ENCODE measurements around the gene RPP14. TPM values are rescaled to one million over a fixed set of nuclear protein-coding genes. Genes with fewer than 3 reads are reported as not detected.
"Not testable (repeated sequence)": the region's sequence is repeated elsewhere in the genome, so short reads cannot be mapped to it uniquely, and the experiment has no call there.

RPP14 gene
- polyA plus RNA-seq, 1 donor, result 21.5 TPM

DNA sequence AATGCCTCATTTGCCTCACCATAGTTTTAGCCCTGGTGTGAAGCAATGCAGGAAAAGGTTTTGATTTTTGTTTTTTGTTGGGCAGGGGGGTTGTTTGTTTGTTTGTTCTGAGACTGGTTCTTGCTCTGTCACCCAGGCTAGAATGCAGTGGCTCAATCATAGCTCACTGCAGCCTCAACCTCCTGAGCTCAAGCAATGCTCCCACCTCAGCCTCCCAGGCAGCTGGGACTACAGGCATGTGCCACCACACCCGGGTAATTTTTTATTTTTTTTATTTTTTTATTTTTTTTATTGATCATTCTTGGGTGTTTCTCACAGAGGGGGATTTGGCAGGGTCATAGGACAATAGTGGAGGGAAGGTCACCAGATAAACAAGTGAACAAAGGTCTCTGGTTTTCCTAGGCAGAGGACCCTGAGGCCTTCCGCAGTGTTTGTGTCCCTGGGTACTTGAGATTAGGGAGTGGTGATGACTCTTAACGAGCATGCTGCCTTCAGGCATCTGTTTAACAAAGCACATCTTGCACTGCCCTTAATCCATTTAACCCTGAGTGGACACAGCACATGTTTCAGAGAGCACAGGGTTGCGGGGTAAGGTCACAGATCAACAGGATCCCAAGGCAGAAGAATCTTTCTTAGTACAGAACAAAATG is 17.0 kb upstream of the RPP14 start:
- not testable (repeated sequence) for H3K9me3 ChIP-seq (ENCODE audit: control insufficient read depth, low read depth, low read length); H3K27me3 ChIP-seq (ENCODE audit: control insufficient read depth, insufficient read depth, low read length); DNase-seq; H3K4me3 ChIP-seq (ENCODE audit: low read length); H3K27ac ChIP-seq (ENCODE audit: low read length); H3K4me1 ChIP-seq (ENCODE audit: control insufficient read depth, insufficient read depth, low read length)
- peaks cover 40% of the 10 kb centered on the region for H3K36me3 ChIP-seq (ENCODE audit: control insufficient read depth, insufficient read depth, low read length)
- 100% methylated on average over 1 of the region's 4 CpGs for WGBS (ENCODE audit: insufficient coverage, low lambda C conversion rate)

DNA sequence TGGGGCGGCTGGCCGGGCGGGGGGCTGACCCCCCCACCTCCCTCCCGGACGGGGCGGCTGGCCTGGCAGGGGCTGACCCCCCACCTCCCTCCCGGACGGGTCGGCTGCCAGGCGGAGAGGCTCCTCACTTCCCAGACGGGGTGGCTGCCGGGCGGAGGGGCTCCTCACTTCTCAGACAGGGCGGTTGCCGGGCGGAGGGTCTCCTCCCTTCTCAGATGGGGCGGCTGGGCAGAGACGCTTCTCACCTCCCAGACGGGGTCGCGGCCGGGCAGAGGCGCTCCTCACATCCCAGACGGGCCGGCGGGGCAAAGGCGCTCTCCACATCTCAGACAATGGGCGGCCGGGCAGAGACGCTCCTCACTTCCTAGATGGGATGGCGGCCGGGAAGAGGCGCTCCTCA is 15.6 kb upstream of the RPP14 start:
- H3K36me3 ChIP-seq (ENCODE audit: control insufficient read depth, insufficient read depth, low read length), result peaks cover 34% of the 10 kb centered on the region
- H3K4me3 ChIP-seq (ENCODE audit: low read length); H3K27ac ChIP-seq (ENCODE audit: low read length); DNase-seq; H3K9me3 ChIP-seq (ENCODE audit: control insufficient read depth, low read depth, low read length); H3K27me3 ChIP-seq (ENCODE audit: control insufficient read depth, insufficient read depth, low read length); H3K4me1 ChIP-seq (ENCODE audit: control insufficient read depth, insufficient read depth, low read length): not testable (repeated sequence)
- no CpG with 5 or more reads among the region's 33 CpGs for whole genome bisulfite sequencing (ENCODE audit: insufficient coverage, low lambda C conversion rate)

DNA sequence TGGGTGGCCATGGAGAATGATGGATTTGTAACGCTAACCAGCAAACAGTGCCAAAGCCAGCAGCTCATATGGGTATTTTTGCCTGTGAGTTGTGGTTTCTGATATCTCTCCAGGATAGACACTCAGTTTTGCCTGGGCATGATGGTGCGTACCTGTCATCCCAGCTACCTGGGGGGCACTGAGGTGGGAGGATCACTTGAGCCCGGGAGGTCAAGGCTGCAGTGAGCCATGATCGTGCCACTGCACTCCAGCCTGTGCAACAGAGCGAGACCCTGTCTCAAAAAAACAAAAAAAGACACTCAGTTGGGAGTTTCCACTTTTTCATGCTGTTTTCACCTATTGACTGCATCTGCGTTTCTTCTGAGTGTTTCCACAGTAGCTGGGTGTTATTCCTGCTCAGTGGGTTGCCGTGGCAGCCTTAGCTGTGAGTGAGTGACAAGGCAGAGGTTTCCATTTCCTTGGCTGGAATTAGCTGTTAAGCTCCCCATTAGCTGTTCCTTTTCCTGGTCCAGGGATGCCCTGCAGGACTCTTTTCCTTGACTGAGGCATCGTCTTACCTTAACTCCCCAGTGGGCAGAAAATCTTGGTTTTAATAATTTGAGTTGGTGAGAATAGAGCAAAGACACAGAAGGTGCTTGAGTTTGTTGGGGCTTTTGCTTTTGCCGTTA is 14.2 kb upstream of the RPP14 start:
- Histone ChIP-seq H3K9me3 (ENCODE audit: control insufficient read depth, low read depth, low read length) (peaks cover 7% of the 10 kb centered on the region), H3K4me1 (ENCODE audit: control insufficient read depth, insufficient read depth, low read length) (no peaks in the 10 kb centered on the region), H3K27me3 (ENCODE audit: control insufficient read depth, insufficient read depth, low read length) (no peaks in the 10 kb centered on the region), H3K4me3 (ENCODE audit: low read length) (no peak overlapping the region), H3K36me3 (ENCODE audit: control insufficient read depth, insufficient read depth, low read length) (peaks cover 29% of the 10 kb centered on the region), H3K27ac (ENCODE audit: low read length) (no peak overlapping the region)
- DNase-seq, result no peak
- 60% methylated on average over 1 of the region's 9 CpGs for WGBS (ENCODE audit: insufficient coverage, low lambda C conversion rate)

DNA sequence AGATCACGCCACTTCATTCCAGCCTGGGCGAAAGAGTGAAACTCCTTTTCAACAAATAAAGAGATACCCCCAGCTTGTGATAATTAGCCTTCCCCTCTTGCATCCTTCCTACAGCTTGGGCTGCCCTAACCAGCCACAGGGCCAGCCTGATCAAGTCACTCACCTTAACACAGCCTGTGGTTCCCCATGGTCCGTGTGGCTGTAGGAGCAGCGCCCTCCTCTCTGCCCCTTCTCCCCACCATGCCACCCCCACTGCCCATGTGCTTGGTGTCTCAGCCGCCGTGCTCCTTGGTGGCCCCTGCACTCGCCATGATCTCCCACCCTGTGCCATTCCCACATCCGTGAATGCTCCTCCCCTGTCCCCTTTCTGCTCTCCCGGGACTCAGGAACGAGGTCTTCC is 13.2 kb upstream of the RPP14 start:
- Histone ChIP-seq H3K27ac (ENCODE audit: low read length) (no peak overlapping the region), H3K4me3 (ENCODE audit: low read length) (no peak overlapping the region), H3K36me3 (ENCODE audit: control insufficient read depth, insufficient read depth, low read length) (peaks cover 18% of the 10 kb centered on the region), H3K9me3 (ENCODE audit: control insufficient read depth, low read depth, low read length) (peaks cover 7% of the 10 kb centered on the region), H3K27me3 (ENCODE audit: control insufficient read depth, insufficient read depth, low read length) (no peaks in the 10 kb centered on the region), H3K4me1 (ENCODE audit: control insufficient read depth, insufficient read depth, low read length) (no peaks in the 10 kb centered on the region)
- no CpG with 5 or more reads among the region's 10 CpGs for WGBS (ENCODE audit: insufficient coverage, low lambda C conversion rate)
- DNase-seq, result no peak

DNA sequence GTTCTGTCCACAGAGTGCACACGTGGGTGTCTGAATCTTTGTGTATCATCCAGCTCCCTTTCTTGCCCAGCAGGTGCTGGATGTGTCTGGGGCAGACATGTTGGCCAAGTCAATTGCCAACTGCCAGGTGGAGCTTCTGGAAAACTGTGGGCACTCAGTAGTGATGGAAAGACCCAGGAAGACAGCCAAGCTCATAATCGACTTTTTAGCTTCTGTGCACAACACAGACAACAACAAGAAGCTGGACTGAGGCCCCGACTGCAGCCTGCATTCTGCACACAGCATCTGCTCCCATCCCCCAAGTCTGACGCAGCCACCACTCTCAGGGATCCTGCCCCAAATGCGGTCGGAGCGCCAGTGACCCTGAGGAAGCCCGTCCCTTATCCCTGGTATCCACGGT is 12.5 kb upstream of the RPP14 start:
- Histone ChIP-seq H3K9me3 (ENCODE audit: control insufficient read depth, low read depth, low read length) (peaks cover 7% of the 10 kb centered on the region), H3K36me3 (ENCODE audit: control insufficient read depth, insufficient read depth, low read length) (peaks cover 11% of the 10 kb centered on the region), H3K4me3 (ENCODE audit: low read length) (no peak overlapping the region), H3K27ac (ENCODE audit: low read length) (no peak overlapping the region), H3K4me1 (ENCODE audit: control insufficient read depth, insufficient read depth, low read length) (no peaks in the 10 kb centered on the region), H3K27me3 (ENCODE audit: control insufficient read depth, insufficient read depth, low read length) (no peaks in the 10 kb centered on the region)
- no CpG with 5 or more reads among the region's 9 CpGs for WGBS (ENCODE audit: insufficient coverage, low lambda C conversion rate)
- DNase-seq, result no peak

DNA sequence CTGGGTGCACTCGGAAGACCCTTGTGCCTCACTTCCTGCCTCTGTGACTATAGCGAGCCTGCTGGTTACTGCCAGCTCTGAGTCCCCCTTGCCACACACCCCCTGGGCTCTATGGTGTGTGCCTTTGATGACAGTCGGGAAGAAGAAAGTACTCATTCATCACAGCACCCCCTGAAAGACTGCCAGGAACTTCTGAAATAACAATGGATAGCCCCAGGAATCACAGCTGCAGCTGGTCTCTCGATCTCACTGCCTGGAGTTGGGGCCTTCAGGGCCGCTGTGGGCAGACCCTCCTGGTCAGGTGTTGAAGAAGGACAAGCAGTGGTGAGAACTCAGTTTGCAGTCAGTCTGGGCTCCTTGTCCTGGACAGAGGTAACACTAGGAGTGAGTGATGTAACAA is 9.8 kb upstream of the RPP14 start:
- no CpG with 5 or more reads among the region's 5 CpGs for WGBS (ENCODE audit: insufficient coverage, low lambda C conversion rate)
- peaks cover under 1% of the 10 kb centered on the region for H3K9me3 ChIP-seq (ENCODE audit: control insufficient read depth, low read depth, low read length)

DNA sequence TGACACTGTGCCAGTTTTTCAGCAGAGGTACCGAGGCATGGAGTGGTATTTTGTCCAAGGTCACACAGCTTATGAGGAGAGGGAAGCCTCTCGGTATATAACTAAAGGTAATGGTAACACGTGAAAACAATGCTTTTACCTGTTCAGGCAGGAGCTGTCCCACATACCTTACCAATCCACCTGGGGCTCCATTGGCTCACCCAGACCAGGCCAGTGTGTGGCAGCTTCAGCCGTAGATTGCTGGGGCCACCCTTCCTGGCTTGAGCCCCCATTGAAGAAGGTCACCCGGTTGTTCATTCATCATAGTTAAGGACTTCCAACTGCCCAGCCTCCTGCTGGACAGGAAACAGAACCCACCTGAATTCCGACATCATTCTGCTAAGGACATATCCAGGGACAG is 9.2 kb upstream of the RPP14 start:
- H3K27ac ChIP-seq (ENCODE audit: low read length), result no peak overlapping the region
- peaks cover 7% of the 10 kb centered on the region for H3K36me3 ChIP-seq (ENCODE audit: control insufficient read depth, insufficient read depth, low read length)
- no peaks in the 10 kb centered on the region for H3K9me3 ChIP-seq (ENCODE audit: control insufficient read depth, low read depth, low read length)
- no CpG with 5 or more reads among the region's 6 CpGs for WGBS (ENCODE audit: insufficient coverage, low lambda C conversion rate)
- no peak overlapping the region for H3K4me3 ChIP-seq (ENCODE audit: low read length)
- no peak for DNase-seq
- H3K27me3 ChIP-seq (ENCODE audit: control insufficient read depth, insufficient read depth, low read length), result peaks cover 10% of the 10 kb centered on the region
- H3K4me1 ChIP-seq (ENCODE audit: control insufficient read depth, insufficient read depth, low read length), result no peaks in the 10 kb centered on the region

More for the DNA sequence above, 9.8 kb upstream of the RPP14 start:
- no peaks in the 10 kb centered on the region for H3K4me1 ChIP-seq (ENCODE audit: control insufficient read depth, insufficient read depth, low read length)
- H3K27ac ChIP-seq (ENCODE audit: low read length), result no peak overlapping the region
- no peak overlapping the region for H3K4me3 ChIP-seq (ENCODE audit: low read length)
- peaks cover 7% of the 10 kb centered on the region for H3K36me3 ChIP-seq (ENCODE audit: control insufficient read depth, insufficient read depth, low read length)
- peaks cover 4% of the 10 kb centered on the region for H3K27me3 ChIP-seq (ENCODE audit: control insufficient read depth, insufficient read depth, low read length)
- DNase-seq, result no peak

DNA sequence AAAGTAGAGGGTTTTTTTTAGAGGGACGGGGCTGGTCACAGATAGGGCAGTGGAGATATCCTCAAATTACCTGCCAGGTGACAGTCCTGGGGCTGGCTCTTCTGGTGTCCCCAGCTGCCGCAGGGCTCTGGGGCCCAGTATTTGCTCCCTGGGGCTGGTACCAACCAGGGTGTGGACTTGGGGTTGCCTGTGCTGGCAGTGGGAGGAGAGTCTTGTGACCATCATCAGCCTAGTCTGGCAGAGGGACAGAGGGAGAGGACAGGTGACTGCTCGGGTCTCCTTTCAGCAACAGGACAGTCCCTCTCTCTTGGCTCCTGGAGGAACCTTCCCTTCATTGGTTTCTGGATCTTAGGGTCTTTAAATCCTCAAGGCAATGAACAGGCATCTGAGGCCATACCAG is 7.9 kb upstream of the RPP14 start:
- Histone ChIP-seq H3K9me3 (ENCODE audit: control insufficient read depth, low read depth, low read length) (no peaks in the 10 kb centered on the region), H3K27ac (ENCODE audit: low read length) (no peak overlapping the region), H3K4me3 (ENCODE audit: low read length) (no peak overlapping the region), H3K4me1 (ENCODE audit: control insufficient read depth, insufficient read depth, low read length) (no peaks in the 10 kb centered on the region), H3K36me3 (ENCODE audit: control insufficient read depth, insufficient read depth, low read length) (peaks cover 7% of the 10 kb centered on the region), H3K27me3 (ENCODE audit: control insufficient read depth, insufficient read depth, low read length) (peaks cover 16% of the 10 kb centered on the region)
- DNase-seq, result peak; percentile 22 to 57
- WGBS (ENCODE audit: insufficient coverage, low lambda C conversion rate), result no CpG with 5 or more reads among the region's 3 CpGs

DNA sequence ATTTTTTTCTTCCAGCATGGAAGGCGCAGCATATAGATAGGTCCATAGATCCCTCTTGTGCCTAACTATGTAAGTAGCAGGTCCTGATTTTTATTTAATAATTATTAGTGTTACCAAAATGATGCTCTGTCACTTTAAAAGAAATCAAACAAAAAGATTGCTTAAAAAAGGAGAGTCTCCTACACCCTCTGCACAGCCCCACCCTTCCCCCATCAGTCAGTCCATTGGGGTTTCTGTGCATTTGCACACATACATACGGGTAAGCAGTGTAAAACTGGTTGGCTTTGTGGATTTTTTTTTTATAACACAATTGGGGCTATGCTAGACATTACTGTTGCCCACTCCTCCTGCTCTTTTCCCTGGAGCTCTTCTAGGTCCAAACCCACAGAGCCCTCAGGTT is 7.0 kb upstream of the RPP14 start:
- Histone ChIP-seq H3K36me3 (ENCODE audit: control insufficient read depth, insufficient read depth, low read length) (peaks cover 2% of the 10 kb centered on the region), H3K4me3 (ENCODE audit: low read length) (no peak overlapping the region), H3K9me3 (ENCODE audit: control insufficient read depth, low read depth, low read length) (no peaks in the 10 kb centered on the region), H3K27ac (ENCODE audit: low read length) (no peak overlapping the region), H3K27me3 (ENCODE audit: control insufficient read depth, insufficient read depth, low read length) (peaks cover 16% of the 10 kb centered on the region), H3K4me1 (ENCODE audit: control insufficient read depth, insufficient read depth, low read length) (no peaks in the 10 kb centered on the region)
- no peak for DNase-seq
- no CpG with 5 or more reads among the region's 2 CpGs for WGBS (ENCODE audit: insufficient coverage, low lambda C conversion rate)

DNA sequence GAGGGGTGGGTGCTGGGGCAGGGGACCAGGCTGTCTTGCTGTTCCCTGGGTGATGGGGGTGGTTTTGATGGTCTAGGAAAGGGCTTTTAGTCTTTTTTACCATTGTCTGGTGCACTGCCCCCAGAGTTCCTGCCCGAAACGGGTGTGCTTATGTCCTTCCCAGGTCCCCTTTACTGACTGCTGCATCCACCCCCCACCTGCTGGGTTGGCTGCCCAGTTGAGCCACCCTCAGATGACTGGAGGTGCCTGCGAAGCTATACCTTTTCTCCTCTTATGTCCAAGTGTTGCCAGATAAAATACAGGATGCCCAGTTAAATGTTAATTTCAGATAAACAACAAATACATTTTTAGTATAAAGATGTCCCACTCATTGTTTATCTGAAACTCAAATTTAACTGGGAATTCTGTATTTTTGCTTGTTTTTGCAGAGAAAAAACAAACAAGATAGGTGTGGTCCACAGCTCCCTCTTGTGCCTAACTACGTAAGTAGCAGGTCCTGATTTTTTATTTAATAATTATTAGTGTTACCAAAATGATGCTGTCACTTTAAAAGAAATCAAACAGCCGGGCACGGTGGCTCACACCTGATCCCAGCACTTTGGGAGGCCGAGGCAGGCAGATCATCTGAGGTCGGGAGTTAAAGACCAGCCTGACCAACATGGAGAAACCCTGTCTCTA is 6.1 kb upstream of the RPP14 start:
- Histone ChIP-seq H3K36me3 (ENCODE audit: control insufficient read depth, insufficient read depth, low read length) (no peaks in the 10 kb centered on the region), H3K4me3 (ENCODE audit: low read length) (no peak overlapping the region), H3K4me1 (ENCODE audit: control insufficient read depth, insufficient read depth, low read length) (no peaks in the 10 kb centered on the region), H3K27me3 (ENCODE audit: control insufficient read depth, insufficient read depth, low read length) (peaks cover 16% of the 10 kb centered on the region), H3K27ac (ENCODE audit: low read length) (no peak overlapping the region), H3K9me3 (ENCODE audit: control insufficient read depth, low read depth, low read length) (no peaks in the 10 kb centered on the region)
- no peak for DNase-seq
- no CpG with 5 or more reads among the region's 8 CpGs for WGBS (ENCODE audit: insufficient coverage, low lambda C conversion rate)

Data from large intestine (tissue), 3 donors.